T follicular helper cell (primary cell): Measurements from ENCODE around the gene PLEKHM3.
"Not testable (repeated sequence)": the region's sequence is repeated elsewhere in the genome, so short reads cannot be mapped to it uniquely, and the experiment has no call there.

ENCODE experiments used
- DNase-seq: peaks from one replicate; pipeline ENCODE4 v3.0.0-alpha.2; 2020; ENCODE audit warnings: low read depth

Gene PLEKHM3

DNA sequence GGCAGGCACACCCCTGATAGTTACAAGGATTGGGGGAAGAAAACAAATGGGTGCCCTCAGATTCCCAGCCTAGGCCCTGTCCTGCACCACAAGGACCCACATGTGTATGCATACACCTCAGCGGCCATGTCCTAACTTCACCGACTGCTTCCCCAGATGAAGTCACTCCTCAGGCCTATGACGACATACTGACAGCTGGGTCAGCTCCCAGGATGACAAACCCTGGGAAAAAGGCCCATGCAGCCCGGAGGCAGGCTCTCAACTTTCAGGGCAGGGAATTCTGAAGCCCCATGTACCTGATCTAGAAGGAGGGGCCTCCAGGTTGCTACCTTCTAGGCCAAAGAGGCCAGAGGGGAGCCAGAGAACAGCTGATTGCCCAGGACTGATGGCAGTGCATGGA, 11.0 kb upstream of the PLEKHM3 start:
- DNase-seq: no peak

GRCh38 chr2:208034503-208035140, 9.3 kb upstream of the PLEKHM3 start:
- no peak for DNase-seq

GRCh38 chr2:208033701-208034502, 8.6 kb upstream of the PLEKHM3 start:
- no peak for DNase-seq

DNA sequence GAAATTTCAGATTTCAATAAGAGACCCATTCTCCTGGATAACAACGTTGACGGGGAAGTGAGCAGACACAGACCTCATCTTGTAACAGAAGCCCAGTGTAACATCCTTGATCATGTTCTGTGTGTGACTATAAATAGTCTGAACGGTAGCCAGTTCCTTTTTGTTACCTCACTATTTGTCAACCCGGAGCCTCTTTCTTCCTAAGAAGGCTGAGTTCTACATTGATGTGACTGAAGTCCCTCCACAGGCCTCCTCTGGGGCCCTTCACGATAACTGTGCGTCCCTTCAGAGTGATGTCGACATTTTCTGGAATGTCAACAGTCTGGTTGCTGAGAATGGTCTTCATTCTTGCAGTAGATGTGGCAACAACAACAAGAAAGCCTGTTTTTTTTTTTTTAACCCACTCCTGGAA, 6.3 kb upstream of the PLEKHM3 start:
- DNase-seq: no peak

DNA sequence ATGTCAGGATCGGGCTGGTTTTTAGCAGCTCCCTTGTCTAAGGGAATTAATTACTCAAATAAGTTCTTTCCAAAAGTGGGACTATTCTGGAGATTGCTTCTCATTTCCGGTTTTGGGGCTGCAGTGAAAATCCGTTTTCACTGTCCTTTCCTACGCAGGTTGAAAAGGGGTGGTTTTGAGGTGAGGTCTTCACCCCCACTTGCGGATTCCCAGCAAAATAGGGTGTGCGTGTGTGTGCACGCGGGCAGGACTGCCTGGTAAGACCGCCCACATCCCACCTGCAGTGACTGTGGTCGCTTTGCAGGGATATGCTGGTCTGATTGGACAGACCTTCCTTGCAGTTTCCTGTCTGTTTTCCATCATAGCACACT, 472 bp upstream of the PLEKHM3 start:
- DNase-seq: no peak

GRCh38 chr2:208024091-208024490, 1.2 kb downstream of the PLEKHM3 start:
- DNase-seq: no peak

- no peak for DNase-seq
Observed at GRCh38 chr2:208020253-208020652, 5.1 kb downstream of the PLEKHM3 start.

DNA sequence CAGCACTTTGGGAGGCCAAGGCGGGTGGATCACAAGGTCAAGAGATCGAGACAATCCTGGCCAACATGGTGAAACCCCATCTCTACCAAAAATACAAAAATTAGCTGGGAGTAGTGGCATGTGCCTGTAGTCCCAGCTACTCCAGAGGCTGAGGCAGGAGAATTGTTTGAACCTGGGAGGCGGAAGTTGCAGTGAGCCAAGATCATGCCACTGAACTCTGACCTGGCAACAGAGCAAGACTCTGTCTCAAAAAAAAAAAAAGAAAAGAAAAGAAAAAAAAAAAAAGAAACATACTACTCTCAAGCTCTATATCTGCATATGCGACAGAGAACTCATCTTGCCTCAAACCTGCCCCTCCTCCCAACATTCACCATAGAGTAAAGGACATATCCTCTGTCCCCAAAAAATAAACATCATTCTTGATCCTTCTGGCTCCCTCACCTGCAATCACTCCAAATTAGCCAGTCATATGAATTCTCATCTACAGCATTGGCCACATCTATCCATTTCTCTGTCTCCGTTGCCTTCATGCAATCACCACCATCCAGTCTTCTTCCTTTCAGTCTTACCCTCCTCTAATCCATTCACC, 7.1 kb downstream of the PLEKHM3 start:
- not testable (repeated sequence) for DNase-seq

DNA sequence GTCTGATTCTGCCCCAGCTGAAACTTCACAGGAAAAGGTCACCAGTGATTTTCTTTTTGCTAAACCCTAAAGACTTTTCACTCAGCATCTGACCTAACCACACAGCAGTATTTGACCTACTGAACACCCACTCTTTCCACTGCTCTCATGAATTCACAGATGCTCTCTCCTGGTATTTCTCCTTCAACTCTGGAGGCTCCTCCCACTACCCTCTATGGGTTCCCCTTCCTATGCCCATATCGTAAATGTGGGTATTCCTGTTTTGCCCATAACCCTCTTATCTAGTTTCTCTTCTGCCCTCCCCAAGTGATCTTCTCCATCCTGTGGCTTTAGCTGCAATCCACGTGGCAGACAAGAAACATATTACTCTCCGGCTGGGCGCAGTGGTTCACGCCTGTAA, 7.6 kb downstream of the PLEKHM3 start:
- no peak for DNase-seq

GRCh38 chr2:208015475-208015874, 9.9 kb downstream of the PLEKHM3 start:
- DNase-seq: no peak

DNA sequence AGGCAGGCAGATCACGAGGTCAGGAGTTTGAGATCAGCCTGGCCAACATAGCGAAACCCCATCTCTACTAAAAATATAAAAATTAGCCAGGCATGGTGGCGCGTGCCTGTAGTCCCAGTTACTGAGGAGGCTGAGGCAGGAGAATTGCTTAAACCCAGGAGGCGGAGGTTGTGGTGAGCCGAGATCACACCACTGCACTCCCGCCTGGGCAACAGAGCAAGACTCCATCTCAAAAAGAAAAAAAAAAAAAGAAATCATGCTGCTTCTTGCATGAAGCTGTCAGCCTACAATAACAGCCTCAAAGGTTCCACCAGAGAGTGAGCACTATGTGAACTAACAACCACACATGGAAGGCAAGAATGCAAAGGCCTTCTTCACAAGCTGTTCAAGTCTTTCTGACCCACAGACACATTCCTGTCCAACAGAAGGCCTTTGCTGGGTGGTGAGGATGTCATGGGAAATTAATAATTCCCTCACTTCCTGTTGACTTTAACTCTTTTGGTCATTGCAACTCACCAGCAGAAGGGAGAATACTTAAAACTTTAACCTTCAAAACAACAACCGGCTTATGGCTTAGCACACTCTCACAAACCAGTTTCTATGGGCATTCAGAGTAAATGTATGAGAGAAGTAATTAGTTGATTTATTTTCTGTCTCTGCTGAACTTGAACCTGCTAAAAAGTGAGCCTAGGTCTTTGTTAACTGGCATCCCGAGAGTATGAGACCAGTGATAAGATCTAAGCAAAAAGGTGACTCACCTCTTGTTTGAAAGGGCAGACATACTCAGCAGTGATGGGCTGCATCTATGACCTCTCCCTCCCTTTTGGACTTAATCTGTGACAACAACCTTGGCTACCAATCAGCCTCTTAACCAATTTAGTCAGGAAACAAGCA, 11.8 kb downstream of the PLEKHM3 start:
- no peak for DNase-seq

DNA sequence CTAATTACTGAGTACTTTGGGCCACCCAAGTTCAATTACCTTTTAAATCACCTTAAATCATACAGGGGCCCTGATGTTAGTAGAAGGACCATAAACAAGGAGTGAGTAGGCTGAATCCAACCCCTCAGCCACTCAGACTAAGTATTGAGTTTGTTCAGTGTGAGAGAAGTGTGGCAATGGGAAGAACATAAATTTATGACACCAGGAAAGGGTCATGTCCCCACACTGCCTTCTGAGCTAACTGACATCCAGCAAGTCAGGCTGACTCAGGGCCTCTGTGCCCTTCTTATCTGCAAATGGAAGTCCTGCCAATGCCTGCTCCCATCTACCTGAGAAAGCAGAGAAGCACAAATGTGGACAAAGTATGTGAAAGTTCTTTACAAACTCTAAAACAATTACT, 12.9 kb downstream of the PLEKHM3 start:
- no peak for DNase-seq

- no peak for DNase-seq
Observed at GRCh38 chr2:208010506-208010905, 14.8 kb downstream of the PLEKHM3 start.

GRCh38 chr2:208006833-208007232, 18.5 kb downstream of the PLEKHM3 start:
- DNase-seq: no peak

GRCh38 chr2:208006337-208006736, 19.0 kb downstream of the PLEKHM3 start:
- no peak for DNase-seq

GRCh38 chr2:208001924-208002323, 23.4 kb downstream of the PLEKHM3 start:
- DNase-seq: no peak

DNA sequence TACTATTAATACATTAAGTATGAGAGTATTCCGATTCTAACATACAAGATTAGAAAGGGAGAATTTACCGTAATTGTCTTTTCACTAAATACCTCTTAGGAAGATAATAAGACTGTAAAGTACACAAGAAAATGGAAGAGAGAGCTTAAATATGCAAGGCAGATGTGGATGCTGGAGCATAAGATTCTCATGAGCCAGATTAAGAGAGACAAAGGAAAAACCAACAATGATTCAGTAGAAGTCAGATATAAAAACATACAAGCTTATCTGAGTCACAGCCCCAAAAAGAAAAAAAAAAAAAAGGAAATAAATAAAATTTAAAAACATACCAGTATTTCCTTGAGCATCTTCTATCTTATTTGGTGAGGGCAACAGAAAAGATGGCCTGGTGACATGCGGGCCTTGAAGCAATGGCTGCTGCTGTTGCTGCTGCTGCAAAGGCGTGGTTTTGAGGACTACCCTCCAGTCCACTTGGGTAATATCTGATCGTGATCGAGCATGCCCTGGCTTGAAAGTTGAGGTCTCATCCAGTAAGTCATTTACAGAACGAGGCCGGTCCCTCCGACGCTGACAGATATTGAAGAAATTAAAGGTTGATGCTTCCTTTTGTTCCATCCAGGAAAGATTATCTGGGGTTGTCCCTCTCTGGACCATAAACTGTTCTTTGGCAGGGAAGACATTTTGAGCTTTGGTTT, 24.5 kb downstream of the PLEKHM3 start:
- no peak for DNase-seq

DNA sequence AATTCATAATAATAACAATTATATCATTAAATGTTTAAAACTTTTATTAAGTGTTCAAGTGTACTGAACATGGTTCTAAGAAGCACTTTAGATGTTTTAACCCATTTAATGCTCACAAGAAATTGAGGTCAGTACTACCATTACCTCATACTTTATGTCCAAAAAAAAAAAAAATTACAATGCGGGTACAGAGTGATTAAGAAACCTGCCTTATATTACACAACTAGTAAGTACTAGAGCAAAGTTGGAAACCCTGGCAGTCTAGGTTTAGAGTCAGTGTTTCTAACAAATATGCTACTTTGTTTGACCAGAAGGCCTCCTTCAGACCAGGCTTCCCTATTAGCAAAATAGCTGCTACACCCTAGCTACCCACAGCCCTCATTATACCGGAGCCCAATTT, 28.5 kb downstream of the PLEKHM3 start:
- no peak for DNase-seq

- DNase-seq: no peak
Observed at GRCh38 chr2:207995887-207996286, 29.4 kb downstream of the PLEKHM3 start.

GRCh38 chr2:207993151-207993763, 32.1 kb downstream of the PLEKHM3 start:
- no peak for DNase-seq

DNA sequence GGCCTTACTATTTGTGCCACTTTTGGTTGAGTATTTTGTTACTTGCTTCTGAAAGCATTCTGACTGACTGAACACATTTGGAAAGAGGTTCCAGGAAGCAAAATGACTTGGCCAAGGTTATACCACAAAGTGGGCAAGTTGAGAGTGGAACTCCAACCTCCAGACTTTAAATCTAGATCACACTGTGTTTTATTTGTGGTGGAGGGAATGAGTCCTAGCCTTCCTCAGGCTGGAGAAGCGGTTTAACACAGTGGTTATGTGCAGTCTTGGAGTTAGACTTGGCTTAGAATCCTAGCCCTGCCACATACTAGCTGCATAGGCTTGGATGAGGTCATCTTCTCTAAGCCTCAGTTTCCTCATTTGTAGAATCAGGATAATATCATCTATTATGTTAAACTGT, 33.4 kb downstream of the PLEKHM3 start:
- DNase-seq: no peak
